Stimulated activated CD4-positive, alpha-beta T cell treated with anti-CD3 and anti-CD28 coated beads, TNF-alpha, amount 100 ng/mL, for 48 hours (primary cell): ENCODE results near the gene CABP1.
"Not testable (repeated sequence)": the region's sequence is repeated elsewhere in the genome, so short reads cannot be mapped to it uniquely, and the experiment has no call there.

Source experiments
- DNase-seq, 3 donors: peaks; one replicate each; pipeline ENCODE4 v3.0.0-alpha.2; 2020; ENCODE audit warnings: low read depth in 3 of 3

The CABP1 gene

DNA sequence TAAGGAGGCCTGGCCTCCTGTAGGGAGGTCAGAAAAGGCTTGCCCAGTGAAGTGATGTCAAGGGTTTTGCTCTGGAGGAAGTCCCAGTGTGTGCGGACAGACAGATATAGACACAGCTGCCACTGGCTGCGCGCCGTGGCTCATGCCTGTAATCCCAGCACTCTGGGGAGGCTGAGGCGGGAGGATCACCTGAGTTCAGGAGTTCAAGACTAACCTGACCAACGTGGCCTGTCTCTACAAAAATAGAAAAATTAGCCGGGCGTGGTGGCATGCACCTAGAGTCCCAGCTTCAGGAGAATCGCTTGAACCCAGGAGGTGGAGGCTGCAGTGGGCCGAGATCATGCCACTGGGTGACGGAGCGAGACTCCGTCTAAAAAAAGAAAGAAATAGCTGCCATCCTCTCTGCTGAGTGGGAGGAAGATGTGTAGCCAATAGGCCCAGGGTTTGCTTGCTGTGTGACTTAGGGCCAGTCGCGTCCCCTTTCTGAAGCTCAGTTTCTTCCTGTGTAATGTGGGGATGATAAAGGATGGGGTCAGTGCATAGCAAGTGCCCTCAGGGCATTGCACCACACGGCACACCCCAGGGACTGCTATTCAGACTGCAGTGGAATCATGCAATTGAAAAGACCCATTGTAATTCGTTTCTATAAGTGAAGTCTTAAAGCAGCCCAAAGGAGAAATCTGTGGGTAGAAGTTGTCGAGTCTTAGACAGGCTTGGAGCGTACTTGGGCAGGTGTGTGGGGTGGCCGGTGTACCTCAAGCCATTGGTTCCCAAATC lies 27.9 kb downstream of the CABP1 start:
- no peak for DNase-seq

GRCh38 chr12:120668868-120669840 lies 28.7 kb downstream of the CABP1 start:
- no peak for DNase-seq

DNA sequence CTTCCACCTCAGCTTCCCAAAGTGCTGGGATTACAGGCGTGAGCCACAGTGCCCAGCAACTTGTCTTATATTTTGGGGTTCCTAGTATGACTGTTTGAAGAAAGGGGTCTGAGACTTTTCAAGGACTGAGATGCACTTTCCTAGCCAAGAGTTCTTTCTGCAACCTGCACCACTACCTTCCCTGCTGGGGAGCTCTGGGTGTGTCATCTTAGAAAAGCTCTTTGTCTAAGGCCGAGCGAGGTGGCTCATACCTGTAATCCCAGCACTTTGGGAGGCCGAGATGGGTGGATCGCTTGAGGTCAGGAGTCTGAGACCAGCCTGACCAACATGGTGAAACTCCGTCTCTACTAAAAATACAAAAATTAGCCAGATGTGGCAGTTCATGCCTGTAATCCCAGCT lies 29.8 kb downstream of the CABP1 start:
- not testable (repeated sequence) for DNase-seq

- DNase-seq = no peak
Observed at GRCh38 chr12:120670667-120671066, 30.2 kb downstream of the CABP1 start.

DNA sequence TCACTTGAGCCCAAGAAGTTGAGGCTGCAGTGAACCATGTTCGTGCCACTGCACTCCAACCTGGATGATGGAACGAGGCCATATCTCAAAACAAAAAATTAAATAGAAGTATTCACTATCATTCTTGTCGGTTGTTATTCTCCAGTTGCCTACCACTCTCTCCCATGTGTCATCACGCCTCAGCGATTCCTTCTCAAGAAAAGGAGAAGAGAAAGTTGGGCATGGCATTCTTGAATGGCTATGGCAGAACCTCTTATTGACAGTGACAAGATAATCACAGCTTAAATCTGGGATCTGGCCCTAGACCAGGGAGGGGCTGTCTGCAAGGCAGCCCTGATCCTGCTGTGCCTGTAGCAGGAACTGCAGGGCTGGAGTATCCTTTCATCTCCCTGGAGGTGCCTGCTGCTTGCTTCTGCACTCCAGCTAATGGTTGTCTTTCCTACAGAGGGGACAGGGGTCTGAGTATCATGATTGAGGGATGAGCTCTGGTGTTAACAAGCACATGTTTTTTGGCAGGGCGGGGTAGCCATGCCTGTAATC lies 33.7 kb downstream of the CABP1 start:
- DNase-seq = no peak

GRCh38 chr12:120677765-120678473 lies 37.5 kb downstream of the CABP1 start:
- no peak for DNase-seq

GRCh38 chr12:120678572-120678971 lies 38.1 kb downstream of the CABP1 start:
- no peak for DNase-seq

DNA sequence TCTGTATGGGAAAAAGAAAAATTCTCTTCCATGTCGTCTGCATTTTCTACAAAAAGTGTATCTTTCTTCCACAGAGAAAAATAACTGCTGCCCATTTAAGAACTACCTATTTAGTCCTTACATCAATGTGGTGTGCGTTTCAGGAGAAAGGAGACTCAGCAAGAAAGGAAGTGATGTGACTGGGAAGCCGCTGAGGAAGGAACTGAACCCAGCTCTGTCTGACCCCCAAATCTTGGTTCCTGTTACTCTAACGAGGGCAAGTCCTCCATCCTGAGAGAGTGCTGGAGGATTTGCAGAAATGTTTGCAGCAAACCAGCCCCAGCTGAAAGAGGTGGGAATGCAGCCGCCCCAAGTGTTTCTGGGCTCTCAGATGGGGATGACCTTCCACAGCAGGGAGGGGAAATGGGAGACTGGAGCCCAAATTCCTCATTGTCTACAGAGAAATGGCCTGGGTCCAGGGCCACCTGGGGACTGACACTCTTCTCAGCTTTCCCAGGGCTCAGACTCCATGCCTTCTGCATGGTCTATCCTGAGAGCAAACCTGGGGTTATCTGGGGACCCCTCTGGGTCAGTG lies 39.8 kb downstream of the CABP1 start:
- no peak for DNase-seq

DNA sequence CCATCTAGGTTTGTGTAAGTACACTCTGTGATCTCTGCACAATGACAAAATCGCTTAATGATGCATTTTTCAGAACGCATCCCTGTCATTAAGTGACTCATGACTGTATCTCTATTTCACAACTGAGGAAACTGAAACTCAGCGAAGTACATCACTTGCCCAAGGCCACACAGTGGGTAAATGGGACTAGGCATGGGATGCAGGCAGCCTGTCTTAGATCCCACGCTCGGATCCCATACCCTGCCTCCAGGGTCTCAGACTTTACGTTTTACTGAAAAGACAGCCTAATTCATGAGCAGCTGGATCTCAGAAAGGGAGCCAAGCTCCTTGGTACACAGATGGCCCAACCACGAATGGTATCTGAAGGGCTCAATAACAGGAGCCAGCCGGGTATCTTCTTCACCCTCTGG lies 44.1 kb downstream of the CABP1 start:
- DNase-seq = no peak

- DNase-seq = no peak
Observed at GRCh38 chr12:120685522-120685921, 45.1 kb downstream of the CABP1 start.

DNA sequence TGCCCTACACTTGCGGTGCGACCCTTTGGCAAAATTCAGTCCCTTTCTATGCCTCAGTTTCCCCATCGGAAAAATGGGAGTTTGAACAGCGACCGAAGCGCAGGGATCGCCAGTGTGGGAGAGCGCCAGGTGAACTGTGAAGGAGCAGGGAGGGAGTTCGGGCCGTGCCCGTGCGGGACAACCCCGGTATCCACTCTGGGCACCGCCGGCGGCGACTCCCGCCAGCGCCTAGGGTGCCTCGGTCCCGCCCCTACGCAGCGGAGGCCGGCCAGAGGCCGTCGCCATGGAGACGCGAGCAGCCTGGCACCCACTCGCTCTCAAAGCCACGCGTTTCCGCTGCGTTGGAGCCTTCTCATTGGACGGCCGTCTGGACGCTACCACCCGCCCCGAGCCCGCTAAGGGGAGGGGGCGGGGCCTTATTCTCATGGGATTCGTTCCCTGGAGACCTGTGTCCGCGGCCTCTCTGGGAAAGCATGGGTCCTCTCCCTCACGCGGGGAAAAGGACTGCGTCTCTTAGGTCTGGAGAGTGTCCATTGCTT lies 45.8 kb downstream of the CABP1 start:
- peak; percentile 92 to 97 (median 95) for DNase-seq

GRCh38 chr12:120686690-120687577 lies 46.5 kb downstream of the CABP1 start, which contains the start of gene MLEC:
TSS of gene MLEC (plus strand) at chr12:120687149. CDS start at chr12:120687297, 148 bp downstream.
- peak; percentile 97 to 99 (median 98) for DNase-seq

DNA sequence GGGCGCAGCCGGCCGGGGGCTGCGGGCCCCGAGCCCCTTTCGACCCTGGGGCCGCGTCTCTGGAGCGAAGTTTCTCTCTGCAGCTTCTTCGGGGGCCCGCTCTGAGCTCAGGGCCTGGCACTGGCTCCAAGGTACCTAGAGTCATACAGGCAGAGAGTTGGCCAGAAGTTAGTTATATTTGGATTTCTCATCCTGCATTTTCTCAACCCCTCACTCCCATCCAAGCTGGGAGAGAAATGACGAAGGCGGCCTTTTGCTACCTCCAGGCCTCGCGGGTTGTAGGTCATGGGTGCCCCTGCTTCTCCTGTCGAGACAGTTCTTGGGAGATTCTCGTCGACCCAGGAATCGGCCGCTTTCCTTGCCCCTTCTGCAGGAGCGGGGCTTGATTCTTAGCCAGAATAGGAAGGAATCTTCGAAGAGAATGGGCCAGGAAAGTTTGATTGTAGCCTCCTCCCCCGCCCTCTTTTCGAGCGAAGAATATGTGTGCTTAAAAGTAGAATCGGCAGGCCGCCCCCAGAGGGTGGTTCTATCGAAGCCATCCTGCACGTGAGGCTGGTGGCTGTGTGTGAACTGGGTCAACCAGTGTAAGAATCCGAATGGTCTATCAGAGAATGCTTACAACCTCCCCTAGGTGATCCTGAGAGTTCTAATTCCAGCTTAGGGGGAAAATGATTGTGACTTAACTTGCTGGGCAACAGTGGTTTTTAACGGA lies 47.3 kb downstream of the CABP1 start:
- DNase-seq = no peak

- DNase-seq = no peak
Observed at GRCh38 chr12:120688527-120689071, 48.2 kb downstream of the CABP1 start.

DNA sequence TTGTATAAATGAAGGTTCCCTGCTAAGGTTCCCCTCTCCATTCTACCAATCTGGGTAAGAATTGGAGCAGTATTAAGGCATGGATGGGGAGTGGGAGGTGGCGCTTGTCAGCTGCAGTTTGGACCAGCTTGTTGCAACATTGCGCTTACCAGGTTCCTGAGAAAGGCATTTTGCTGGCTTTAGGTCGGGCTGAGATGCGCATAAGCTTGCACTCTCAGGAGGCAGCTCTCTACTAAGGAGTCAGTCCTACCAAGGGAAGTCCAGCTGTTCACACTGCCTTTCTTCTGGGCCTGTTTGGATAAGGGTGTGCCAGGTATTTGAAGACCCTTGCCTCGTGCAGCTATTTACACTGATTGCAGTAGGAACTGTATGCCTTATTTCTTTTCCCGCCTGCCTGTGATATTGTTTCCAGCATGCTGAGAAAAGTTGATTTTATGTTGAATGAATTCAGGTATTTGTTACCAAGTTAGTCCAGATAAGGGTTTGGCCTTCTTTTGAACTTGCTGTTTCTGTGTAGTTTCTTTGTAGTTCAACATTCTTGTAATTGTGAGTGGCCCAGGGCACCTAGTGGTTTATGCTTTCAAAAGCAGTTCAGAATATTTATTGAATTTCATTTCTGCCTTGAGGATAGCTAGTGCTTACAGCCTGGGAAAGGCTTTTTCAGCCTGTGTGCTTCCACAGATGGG lies 49.1 kb downstream of the CABP1 start:
- no peak for DNase-seq

GRCh38 chr12:120690083-120690450 lies 49.6 kb downstream of the CABP1 start:
- DNase-seq = no peak

DNA sequence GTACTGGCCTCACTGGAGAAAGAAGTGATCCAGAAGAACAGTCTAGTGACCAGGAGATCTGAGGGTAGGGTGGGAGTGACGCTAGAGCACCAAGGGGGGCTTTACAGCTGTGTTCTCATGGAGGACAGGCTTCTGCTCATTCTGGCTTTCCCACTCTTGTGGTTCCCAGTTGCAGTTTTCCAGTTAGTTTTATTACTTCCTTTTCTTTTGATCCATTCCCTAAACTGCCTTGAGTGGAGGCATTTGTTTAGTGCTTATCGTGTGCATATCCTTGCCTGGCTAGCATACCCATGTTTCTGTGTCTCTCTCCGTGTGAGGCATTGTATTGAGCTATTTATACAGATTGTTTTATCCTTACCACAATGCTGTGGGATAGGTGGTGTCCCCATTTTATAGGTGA lies 50.6 kb downstream of the CABP1 start:
- DNase-seq = no peak

DNA sequence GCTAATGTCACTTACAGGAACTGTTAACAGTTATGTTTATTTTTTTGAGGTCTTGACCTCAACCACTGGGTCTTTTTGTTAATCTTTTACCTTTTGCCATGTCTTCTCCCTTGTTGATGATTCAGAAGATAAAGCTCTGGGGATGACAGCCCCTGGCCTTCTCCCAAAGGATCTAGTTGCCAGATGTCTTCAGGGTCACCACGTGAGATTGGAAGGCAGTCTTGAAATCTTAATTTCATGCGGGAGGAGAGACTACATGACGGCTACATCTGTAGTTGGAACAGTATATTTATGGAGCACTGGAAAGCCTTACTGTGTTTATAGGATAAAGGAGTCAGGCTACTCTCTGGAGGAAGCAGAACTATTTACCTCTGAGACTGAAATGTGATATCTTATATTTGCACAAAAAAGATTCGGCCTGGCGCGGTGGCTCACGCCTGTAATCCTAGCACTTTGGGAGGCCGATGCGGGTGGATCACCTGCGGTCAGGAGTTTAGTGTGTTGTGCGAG lies 52.2 kb downstream of the CABP1 start:
- no peak for DNase-seq
